ENCODE measurements around the gene SORCS3.

Gene SORCS3

DNA sequence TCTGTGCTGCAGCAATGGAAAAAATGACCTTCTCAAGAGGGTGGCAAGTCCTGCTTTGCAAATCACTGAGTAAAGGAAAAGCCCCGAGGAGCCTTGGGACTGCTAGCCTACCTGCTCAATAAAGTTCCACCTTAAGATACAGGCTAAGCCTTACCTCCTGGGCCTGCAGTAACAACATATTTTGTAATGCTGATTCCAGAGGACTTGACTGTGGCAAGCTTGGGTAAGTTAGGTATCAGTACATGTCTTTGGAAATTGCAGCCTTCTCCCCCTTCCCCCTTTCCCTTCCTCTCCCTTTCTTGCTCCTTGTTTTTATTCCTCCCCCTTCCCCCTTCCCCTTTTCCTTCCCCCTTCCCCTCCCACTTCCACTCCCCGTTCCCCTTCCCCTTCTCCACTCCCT is 126.2 kb downstream of the SORCS3 start:
- Histone ChIP-seq H3K9ac (ENCODE audit: low read depth in 1 of 2, low read length in 2 of 2) (no peak overlapping the region), H3K9me3 (ENCODE audit: control insufficient read depth in 1 of 2, low read length in 2 of 2) (no peaks in the 10 kb centered on the region), H3K27ac (ENCODE audit: low read depth, low read length) (no peak overlapping the region), H3K36me3 (ENCODE audit: control insufficient read depth in 1 of 2, insufficient read depth in 2 of 2, low read length in 2 of 2) (no peaks in the 10 kb centered on the region), H3K4me3 (ENCODE audit: low read depth in 1 of 2, low read length in 2 of 2) (no peak overlapping the region), H3K27me3 (ENCODE audit: control insufficient read depth in 1 of 2, insufficient read depth in 2 of 2, low read length in 2 of 2) (no peaks in the 10 kb centered on the region), H3K4me1 (ENCODE audit: control insufficient read depth in 1 of 2, insufficient read depth in 2 of 2, low read length in 2 of 2) (no peaks in the 10 kb centered on the region)

GRCh38 chr10:104767745-104768144 is 126.7 kb downstream of the SORCS3 start:
- Histone ChIP-seq H3K9ac (ENCODE audit: low read depth in 1 of 2, low read length in 2 of 2) (no peak overlapping the region), H3K36me3 (ENCODE audit: control insufficient read depth in 1 of 2, insufficient read depth in 2 of 2, low read length in 2 of 2) (no peaks in the 10 kb centered on the region), H3K27ac (ENCODE audit: low read depth, low read length) (no peak overlapping the region), H3K4me3 (ENCODE audit: low read depth in 1 of 2, low read length in 2 of 2) (no peak overlapping the region), H3K9me3 (ENCODE audit: control insufficient read depth in 1 of 2, low read length in 2 of 2) (no peaks in the 10 kb centered on the region), H3K27me3 (ENCODE audit: control insufficient read depth in 1 of 2, insufficient read depth in 2 of 2, low read length in 2 of 2) (no peaks in the 10 kb centered on the region), H3K4me1 (ENCODE audit: control insufficient read depth in 1 of 2, insufficient read depth in 2 of 2, low read length in 2 of 2) (no peaks in the 10 kb centered on the region)

DNA sequence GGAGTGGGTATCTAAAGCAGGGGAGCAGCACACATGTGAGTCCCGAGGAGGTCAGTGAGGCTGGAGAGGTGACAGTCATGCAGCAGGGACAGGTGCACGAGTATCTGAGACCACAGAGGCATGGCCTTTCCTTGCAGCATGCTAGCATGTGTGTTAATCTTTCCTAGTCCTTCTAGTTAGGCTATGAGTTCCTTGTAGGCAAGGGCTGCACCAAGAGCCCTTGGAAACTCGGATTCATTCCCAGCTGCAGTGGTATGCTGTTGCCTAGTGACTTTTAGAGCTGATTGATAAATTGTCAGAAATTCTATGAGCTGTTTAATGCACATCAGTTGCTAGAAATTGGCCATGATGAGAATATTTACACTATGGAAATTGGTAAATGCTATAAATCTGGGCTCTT is 132.0 kb downstream of the SORCS3 start:
- no peak overlapping the region for H3K4me3 ChIP-seq (ENCODE audit: low read depth in 1 of 2, low read length in 2 of 2)
- no peaks in the 10 kb centered on the region for H3K36me3 ChIP-seq (ENCODE audit: control insufficient read depth in 1 of 2, insufficient read depth in 2 of 2, low read length in 2 of 2)
- H3K9me3 ChIP-seq (ENCODE audit: control insufficient read depth in 1 of 2, low read length in 2 of 2) = no peaks in the 10 kb centered on the region
- no peak overlapping the region for H3K9ac ChIP-seq (ENCODE audit: low read depth in 1 of 2, low read length in 2 of 2)
- H3K27me3 ChIP-seq (ENCODE audit: control insufficient read depth in 1 of 2, insufficient read depth in 2 of 2, low read length in 2 of 2) = no peaks in the 10 kb centered on the region
- no peak overlapping the region for H3K27ac ChIP-seq (ENCODE audit: low read depth, low read length)
- no peaks in the 10 kb centered on the region for H3K4me1 ChIP-seq (ENCODE audit: control insufficient read depth in 1 of 2, insufficient read depth in 2 of 2, low read length in 2 of 2)

- Histone ChIP-seq H3K4me1 (ENCODE audit: control insufficient read depth in 1 of 2, insufficient read depth in 2 of 2, low read length in 2 of 2) (no peaks in the 10 kb centered on the region), H3K36me3 (ENCODE audit: control insufficient read depth in 1 of 2, insufficient read depth in 2 of 2, low read length in 2 of 2) (no peaks in the 10 kb centered on the region), H3K9ac (ENCODE audit: low read depth in 1 of 2, low read length in 2 of 2) (no peak overlapping the region), H3K4me3 (ENCODE audit: low read depth in 1 of 2, low read length in 2 of 2) (no peak overlapping the region), H3K9me3 (ENCODE audit: control insufficient read depth in 1 of 2, low read length in 2 of 2) (no peaks in the 10 kb centered on the region), H3K27ac (ENCODE audit: low read depth, low read length) (no peak overlapping the region), H3K27me3 (ENCODE audit: control insufficient read depth in 1 of 2, insufficient read depth in 2 of 2, low read length in 2 of 2) (no peaks in the 10 kb centered on the region)
These were observed 133.1 kb downstream of the SORCS3 start for GRCh38 chr10:104774234-104774633.

- Histone ChIP-seq H3K9ac (ENCODE audit: low read depth in 1 of 2, low read length in 2 of 2) (no peak overlapping the region), H3K9me3 (ENCODE audit: control insufficient read depth in 1 of 2, low read length in 2 of 2) (no peaks in the 10 kb centered on the region), H3K4me3 (ENCODE audit: low read depth in 1 of 2, low read length in 2 of 2) (no peak overlapping the region), H3K36me3 (ENCODE audit: control insufficient read depth in 1 of 2, insufficient read depth in 2 of 2, low read length in 2 of 2) (no peaks in the 10 kb centered on the region), H3K4me1 (ENCODE audit: control insufficient read depth in 1 of 2, insufficient read depth in 2 of 2, low read length in 2 of 2) (no peaks in the 10 kb centered on the region), H3K27me3 (ENCODE audit: control insufficient read depth in 1 of 2, insufficient read depth in 2 of 2, low read length in 2 of 2) (no peaks in the 10 kb centered on the region), H3K27ac (ENCODE audit: low read depth, low read length) (no peak overlapping the region)
These were observed 136.2 kb downstream of the SORCS3 start for GRCh38 chr10:104777086-104777799.

- no peak overlapping the region for H3K4me3 ChIP-seq (ENCODE audit: low read depth in 1 of 2, low read length in 2 of 2)
These were observed 137.3 kb downstream of the SORCS3 start for GRCh38 chr10:104778371-104778770.

DNA sequence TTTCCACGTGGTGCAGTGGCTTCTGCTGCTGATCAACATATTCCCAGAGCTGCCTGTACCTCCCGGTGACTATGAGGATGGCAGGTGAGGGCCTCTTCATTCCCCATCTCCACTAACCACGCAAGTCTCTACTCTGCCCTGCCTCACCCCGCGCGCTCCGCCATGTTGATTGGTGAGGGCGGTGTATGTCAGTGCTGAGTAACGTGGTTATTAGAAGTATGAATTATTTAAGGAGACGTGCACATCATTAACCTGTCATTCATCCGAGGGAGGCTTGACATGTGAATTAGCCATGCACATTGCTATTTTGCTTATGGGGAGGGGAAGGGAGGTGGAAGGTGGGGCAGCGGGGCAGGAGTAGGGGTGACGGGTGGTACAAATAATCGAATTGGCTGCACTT is 138.6 kb downstream of the SORCS3 start:
- H3K27ac ChIP-seq (ENCODE audit: low read depth, low read length) = no peak overlapping the region
- no peaks in the 10 kb centered on the region for H3K4me1 ChIP-seq (ENCODE audit: control insufficient read depth in 1 of 2, insufficient read depth in 2 of 2, low read length in 2 of 2)
- H3K9ac ChIP-seq (ENCODE audit: low read depth in 1 of 2, low read length in 2 of 2) = no peak overlapping the region
- no peaks in the 10 kb centered on the region for H3K27me3 ChIP-seq (ENCODE audit: control insufficient read depth in 1 of 2, insufficient read depth in 2 of 2, low read length in 2 of 2)
- H3K4me3 ChIP-seq (ENCODE audit: low read depth in 1 of 2, low read length in 2 of 2) = no peak overlapping the region
- no peaks in the 10 kb centered on the region for H3K36me3 ChIP-seq (ENCODE audit: control insufficient read depth in 1 of 2, insufficient read depth in 2 of 2, low read length in 2 of 2)
- H3K9me3 ChIP-seq (ENCODE audit: control insufficient read depth in 1 of 2, low read length in 2 of 2) = no peaks in the 10 kb centered on the region

More at GRCh38 chr10:104778371-104778770, 137.3 kb downstream of the SORCS3 start:
- Histone ChIP-seq H3K27ac (ENCODE audit: low read depth, low read length) (no peak overlapping the region), H3K36me3 (ENCODE audit: control insufficient read depth in 1 of 2, insufficient read depth in 2 of 2, low read length in 2 of 2) (no peaks in the 10 kb centered on the region), H3K27me3 (ENCODE audit: control insufficient read depth in 1 of 2, insufficient read depth in 2 of 2, low read length in 2 of 2) (no peaks in the 10 kb centered on the region), H3K9me3 (ENCODE audit: control insufficient read depth in 1 of 2, low read length in 2 of 2) (no peaks in the 10 kb centered on the region), H3K9ac (ENCODE audit: low read depth in 1 of 2, low read length in 2 of 2) (no peak overlapping the region), H3K4me1 (ENCODE audit: control insufficient read depth in 1 of 2, insufficient read depth in 2 of 2, low read length in 2 of 2) (no peaks in the 10 kb centered on the region)

DNA sequence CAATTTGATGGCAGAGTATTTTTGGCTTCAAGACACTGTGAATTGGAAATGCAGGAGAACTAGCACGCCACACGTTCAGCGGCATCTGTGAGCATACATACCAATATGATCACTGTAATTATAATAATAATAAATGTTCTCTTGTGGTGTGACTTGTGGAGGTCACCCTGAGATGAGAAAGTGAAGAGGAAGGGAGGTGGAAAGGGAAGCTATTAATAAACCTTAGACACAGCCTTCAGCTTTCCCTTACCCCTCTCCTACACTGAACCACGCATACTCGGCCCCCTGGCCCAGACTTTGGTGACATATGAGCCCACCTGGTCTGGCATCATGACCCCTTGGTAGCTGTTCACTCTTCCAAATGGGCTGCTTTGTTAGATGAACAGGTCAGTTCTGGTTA is 139.1 kb downstream of the SORCS3 start:
- H3K4me3 ChIP-seq (ENCODE audit: low read depth in 1 of 2, low read length in 2 of 2) = no peak overlapping the region
- H3K4me1 ChIP-seq (ENCODE audit: control insufficient read depth in 1 of 2, insufficient read depth in 2 of 2, low read length in 2 of 2) = no peaks in the 10 kb centered on the region
- H3K36me3 ChIP-seq (ENCODE audit: control insufficient read depth in 1 of 2, insufficient read depth in 2 of 2, low read length in 2 of 2) = no peaks in the 10 kb centered on the region
- H3K9ac ChIP-seq (ENCODE audit: low read depth in 1 of 2, low read length in 2 of 2) = no peak overlapping the region
- H3K27me3 ChIP-seq (ENCODE audit: control insufficient read depth in 1 of 2, insufficient read depth in 2 of 2, low read length in 2 of 2) = no peaks in the 10 kb centered on the region
- no peak overlapping the region for H3K27ac ChIP-seq (ENCODE audit: low read depth, low read length)
- H3K9me3 ChIP-seq (ENCODE audit: control insufficient read depth in 1 of 2, low read length in 2 of 2) = no peaks in the 10 kb centered on the region

DNA sequence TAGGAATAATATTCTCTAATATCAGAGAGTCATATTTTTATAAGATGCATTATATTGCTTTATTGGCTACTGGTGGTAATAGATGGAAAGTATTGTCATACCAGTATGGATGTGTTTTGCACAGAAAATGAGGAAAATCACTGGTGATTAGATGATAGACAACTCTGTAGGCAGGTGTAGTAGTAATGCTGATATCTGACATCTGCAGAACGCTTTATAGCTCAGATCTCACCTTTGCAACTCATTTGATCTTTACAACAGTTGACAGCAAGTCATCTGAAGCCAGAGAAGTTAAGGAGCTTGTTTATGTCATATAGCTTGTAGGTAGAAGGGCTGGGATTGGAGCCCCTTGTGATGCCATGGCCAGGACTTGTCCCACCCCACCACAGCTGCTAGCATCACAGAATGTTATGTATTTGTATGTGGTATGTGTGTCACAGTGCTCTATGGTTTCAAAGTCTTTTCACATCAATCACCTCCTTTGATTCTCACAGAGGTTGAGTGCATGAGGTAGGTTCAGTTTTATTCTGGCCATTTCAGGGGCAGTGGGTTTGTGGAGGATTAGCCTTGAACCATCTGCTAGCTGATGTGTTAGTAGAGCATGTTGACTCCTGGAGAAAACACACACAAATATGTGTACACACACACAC is 140.0 kb downstream of the SORCS3 start:
- no peak overlapping the region for H3K27ac ChIP-seq (ENCODE audit: low read depth, low read length)
- H3K36me3 ChIP-seq (ENCODE audit: control insufficient read depth in 1 of 2, insufficient read depth in 2 of 2, low read length in 2 of 2) = no peaks in the 10 kb centered on the region
- no peak overlapping the region for H3K9ac ChIP-seq (ENCODE audit: low read depth in 1 of 2, low read length in 2 of 2)
- no peaks in the 10 kb centered on the region for H3K9me3 ChIP-seq (ENCODE audit: control insufficient read depth in 1 of 2, low read length in 2 of 2)
- no peak overlapping the region for H3K4me3 ChIP-seq (ENCODE audit: low read depth in 1 of 2, low read length in 2 of 2)
- H3K27me3 ChIP-seq (ENCODE audit: control insufficient read depth in 1 of 2, insufficient read depth in 2 of 2, low read length in 2 of 2) = no peaks in the 10 kb centered on the region
- no peaks in the 10 kb centered on the region for H3K4me1 ChIP-seq (ENCODE audit: control insufficient read depth in 1 of 2, insufficient read depth in 2 of 2, low read length in 2 of 2)

- Histone ChIP-seq H3K9me3 (ENCODE audit: control insufficient read depth in 1 of 2, low read length in 2 of 2) (no peaks in the 10 kb centered on the region), H3K27ac (ENCODE audit: low read depth, low read length) (no peak overlapping the region), H3K4me1 (ENCODE audit: control insufficient read depth in 1 of 2, insufficient read depth in 2 of 2, low read length in 2 of 2) (no peaks in the 10 kb centered on the region), H3K27me3 (ENCODE audit: control insufficient read depth in 1 of 2, insufficient read depth in 2 of 2, low read length in 2 of 2) (no peaks in the 10 kb centered on the region), H3K9ac (ENCODE audit: low read depth in 1 of 2, low read length in 2 of 2) (no peak overlapping the region), H3K36me3 (ENCODE audit: control insufficient read depth in 1 of 2, insufficient read depth in 2 of 2, low read length in 2 of 2) (no peaks in the 10 kb centered on the region), H3K4me3 (ENCODE audit: low read depth in 1 of 2, low read length in 2 of 2) (no peak overlapping the region)
These were observed 143.4 kb downstream of the SORCS3 start for GRCh38 chr10:104784452-104784851.

Measured in duodenal mucosa (tissue), 2 donors.